ENCODE results near the gene MAML2. TPM values are rescaled to one million over a fixed set of nuclear protein-coding genes. Genes with fewer than 3 reads are reported as not detected.

Gene MAML2
- total and polyA plus RNA-seq, 8 donors = 2.4 to 11.8 (median 4.1) TPM

DNA sequence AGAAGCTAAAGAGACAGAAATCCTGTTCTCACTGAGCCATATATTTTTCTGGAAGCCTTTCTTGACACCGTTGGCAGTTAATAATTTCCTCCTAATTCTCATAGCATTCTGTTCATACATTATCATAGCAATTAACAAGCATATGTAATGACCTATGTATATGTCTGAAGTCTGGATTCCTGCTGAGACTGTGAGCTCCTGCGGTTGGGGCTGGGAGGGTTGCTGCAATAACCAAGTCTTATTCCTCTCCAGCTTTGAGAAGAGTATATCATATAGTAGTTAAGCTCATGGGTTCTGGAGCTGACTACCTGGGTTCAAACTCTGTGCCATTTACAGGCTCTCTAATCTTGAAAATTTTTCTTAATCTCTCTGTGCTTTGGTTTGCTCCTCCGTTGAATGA is 175.2 kb downstream of the MAML2 start:
- peak overlapping the region in 3 of 4 donors; percentile 13 to 82 (median 66) for H3K27ac ChIP-seq
- no peak for FAIRE-seq

DNA sequence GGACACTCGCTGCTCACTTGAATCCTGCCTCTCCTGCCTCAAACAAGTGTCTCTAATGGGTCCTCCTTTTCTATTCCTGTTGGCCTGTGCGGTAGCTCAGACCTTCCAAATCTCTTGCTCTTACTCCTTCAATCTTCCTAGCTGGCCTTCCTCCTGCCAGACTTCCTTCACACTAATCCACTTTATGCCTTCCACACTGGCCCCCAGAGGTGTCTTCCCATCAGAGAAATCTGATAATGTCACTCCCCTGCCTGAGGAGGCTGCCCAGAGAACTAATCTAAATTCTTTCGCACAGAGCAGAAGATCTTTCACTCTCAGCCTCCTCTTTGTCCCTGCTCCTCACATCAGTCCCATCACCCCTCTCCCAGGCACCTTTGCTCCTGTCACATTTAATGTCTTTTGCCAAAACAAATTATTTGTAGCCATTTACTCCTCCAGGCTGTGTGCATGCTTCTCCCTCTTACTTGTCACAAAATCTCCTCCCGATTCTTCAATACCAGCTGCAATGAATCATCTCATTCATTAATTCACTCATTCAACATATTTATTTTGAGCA is 175.7 kb downstream of the MAML2 start:
- Histone ChIP-seq H3K36me3 (no peaks in the 10 kb centered on the region), H3K4me1 (peaks cover 0 to 5% (median 0%) of the 10 kb centered on the region in 3 donors), H3K4me3 (no peak overlapping the region), H3K27ac (peak overlapping the region in 1 of 4 donors; percentile 66), H3K9me3 (no peaks in the 10 kb centered on the region), H3K27me3 (no peaks in the 10 kb centered on the region)
- FAIRE-seq = no peak
- no peak for ATAC-seq
- TF ChIP-seq, protein P1, sequence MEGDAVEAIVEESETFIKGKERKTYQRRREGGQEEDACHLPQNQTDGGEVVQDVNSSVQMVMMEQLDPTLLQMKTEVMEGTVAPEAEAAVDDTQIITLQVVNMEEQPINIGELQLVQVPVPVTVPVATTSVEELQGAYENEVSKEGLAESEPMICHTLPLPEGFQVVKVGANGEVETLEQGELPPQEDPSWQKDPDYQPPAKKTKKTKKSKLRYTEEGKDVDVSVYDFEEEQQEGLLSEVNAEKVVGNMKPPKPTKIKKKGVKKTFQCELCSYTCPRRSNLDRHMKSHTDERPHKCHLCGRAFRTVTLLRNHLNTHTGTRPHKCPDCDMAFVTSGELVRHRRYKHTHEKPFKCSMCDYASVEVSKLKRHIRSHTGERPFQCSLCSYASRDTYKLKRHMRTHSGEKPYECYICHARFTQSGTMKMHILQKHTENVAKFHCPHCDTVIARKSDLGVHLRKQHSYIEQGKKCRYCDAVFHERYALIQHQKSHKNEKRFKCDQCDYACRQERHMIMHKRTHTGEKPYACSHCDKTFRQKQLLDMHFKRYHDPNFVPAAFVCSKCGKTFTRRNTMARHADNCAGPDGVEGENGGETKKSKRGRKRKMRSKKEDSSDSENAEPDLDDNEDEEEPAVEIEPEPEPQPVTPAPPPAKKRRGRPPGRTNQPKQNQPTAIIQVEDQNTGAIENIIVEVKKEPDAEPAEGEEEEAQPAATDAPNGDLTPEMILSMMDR (IDR thresholded peaks at IDR 0.05) = no peak
- intact Hi-C loops (cut with DNase I) = loop anchor here in 1 of 3 donors (5.0 kb wide), 1 partner anchor 650 kb away; no protein-coding TSS in a partner anchor
- 68 to 75% methylated on average over 4 of the region's 4 CpGs for WGBS, 2 donors
- DNase-seq = no peak

More for the DNA sequence above, 175.2 kb downstream of the MAML2 start:
- whole genome bisulfite sequencing, 2 donors = 56 to 73% methylated on average over 3 of the region's 3 CpGs
- peaks cover 0 to 5% (median 0%) of the 10 kb centered on the region in 3 donors for H3K4me1 ChIP-seq
- no peak overlapping the region for H3K4me3 ChIP-seq
- H3K27me3 ChIP-seq = no peaks in the 10 kb centered on the region
- H3K9me3 ChIP-seq = no peaks in the 10 kb centered on the region
- TF ChIP-seq, protein P1 (IDR thresholded peaks at IDR 0.05) = no peak
- DNase-seq (no peak), ATAC-seq (no peak)
- intact Hi-C loops (cut with DNase I) = loop anchor here in 1 of 3 donors (5.0 kb wide), 1 partner anchor 650 kb away; no protein-coding TSS in a partner anchor
- no peaks in the 10 kb centered on the region for H3K36me3 ChIP-seq

DNA sequence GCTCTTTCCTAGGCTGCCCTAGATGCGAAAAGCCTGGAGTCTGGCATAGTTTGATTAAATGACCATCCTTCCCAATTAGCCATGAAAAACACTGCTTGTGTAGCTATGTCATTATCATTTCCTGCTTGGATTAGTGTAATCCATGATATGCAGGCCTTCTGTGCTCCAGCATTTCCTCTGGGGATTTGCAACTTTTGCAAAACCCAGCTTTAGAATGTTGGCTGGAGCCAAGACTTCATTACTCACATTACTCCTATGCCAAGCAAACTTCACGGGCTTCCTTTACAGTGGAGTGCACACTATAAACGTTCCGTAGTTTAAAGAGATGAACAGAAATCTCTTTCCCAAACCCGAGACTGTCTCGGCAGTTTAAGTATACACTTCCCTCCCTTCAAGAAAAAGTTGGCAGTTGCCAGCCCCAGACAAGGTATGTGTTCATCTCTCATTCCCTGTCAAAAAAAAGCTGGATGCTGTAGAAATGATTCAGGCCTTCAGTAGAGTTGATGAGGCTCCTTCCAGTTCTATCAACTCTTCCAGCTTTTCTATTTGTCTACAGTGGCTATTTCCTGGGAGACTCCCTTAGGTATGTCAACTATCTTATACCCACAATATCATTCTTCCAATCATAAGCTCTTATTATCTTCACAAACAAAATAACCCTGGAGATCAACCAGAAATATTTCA is 180.0 kb downstream of the MAML2 start:
- Histone ChIP-seq H3K27me3 (no peaks in the 10 kb centered on the region), H3K36me3 (no peaks in the 10 kb centered on the region), H3K4me3 (no peak overlapping the region), H3K9me3 (no peaks in the 10 kb centered on the region), H3K27ac (no peak overlapping the region), H3K4me1 (no peaks in the 10 kb centered on the region)
- intact Hi-C loops (cut with DNase I) = no loop called here
- peak in 1 of 6 donors; percentile 10 for DNase-seq
- ATAC-seq = peak in 3 of 4 donors; percentile 25 to 57 (median 37)
- FAIRE-seq = no peak
- 64 to 70% methylated on average over 6 of the region's 6 CpGs for WGBS, 2 donors
- TF ChIP-seq, protein P1 (IDR thresholded peaks at IDR 0.05) = no peak

DNA sequence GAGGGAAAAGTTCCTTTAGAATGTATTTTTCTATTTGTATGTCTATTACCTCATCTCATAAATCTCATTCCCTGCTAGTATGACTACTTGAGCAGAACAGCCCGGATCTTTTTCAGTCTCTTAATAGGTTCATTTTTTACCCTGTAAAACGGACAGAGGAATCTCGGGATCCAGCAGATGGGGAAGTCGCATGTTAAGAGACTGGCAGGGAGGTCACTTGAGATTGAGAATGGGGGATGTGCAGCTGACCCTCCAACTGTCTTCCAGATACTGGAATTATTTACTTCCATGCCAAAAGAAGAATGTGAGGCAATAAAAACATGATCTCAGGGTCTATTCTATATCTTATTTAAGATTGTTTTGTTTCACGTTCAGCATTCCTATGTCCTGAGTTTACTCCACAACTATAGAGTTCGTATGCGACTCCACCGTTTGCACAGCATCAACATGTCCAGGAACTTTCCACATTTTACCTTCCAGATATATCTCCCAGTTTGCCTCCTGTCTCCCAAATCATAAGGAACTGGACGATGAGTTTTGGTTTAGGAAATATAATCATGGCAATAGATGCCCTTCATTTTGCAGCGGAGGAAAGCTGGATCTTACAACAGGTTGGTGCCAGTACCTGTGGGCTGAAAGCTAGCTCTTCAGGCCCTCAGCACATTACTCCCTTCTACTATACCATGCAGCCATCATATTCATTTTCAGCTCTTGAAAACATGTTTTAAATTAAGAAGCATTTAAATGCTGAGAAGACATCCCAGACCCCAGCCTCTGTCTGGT is 181.5 kb downstream of the MAML2 start:
- intact Hi-C loops (cut with DNase I) = no loop called here
- Histone ChIP-seq H3K4me1 (no peaks in the 10 kb centered on the region), H3K36me3 (no peaks in the 10 kb centered on the region), H3K4me3 (no peak overlapping the region), H3K9me3 (no peaks in the 10 kb centered on the region), H3K27me3 (no peaks in the 10 kb centered on the region), H3K27ac (no peak overlapping the region)
- FAIRE-seq (no peak), DNase-seq (no peak), ATAC-seq (no peak)
- TF ChIP-seq, protein P1 (IDR thresholded peaks at IDR 0.05) = no peak
- WGBS, 2 donors = 58 to 61% methylated on average over 10 of the region's 10 CpGs

Measured in pancreas (tissue), 10 donors.